Mesothelial cell of epicardium (in vitro differentiated cells): ENCODE measurements around the gene FUT7. TPM values are rescaled to one million over a fixed set of nuclear protein-coding genes. Genes with fewer than 3 reads are reported as not detected.

Experiments used
- total RNA-seq: library from RNA; stranded (reverse); gene quantifications from 3 replicates; pipeline ENCODE4 v1.2.1, GENCODE V29; 2021

Gene FUT7
- total RNA-seq, 1 donor from 2014 or later: 0.13 TPM

Other genes starting within 250 kb of the FUT7 start
- gene TMEM141, start 240.7 kb downstream of the FUT7 start, total RNA-seq: 70.4 to 72.4 TPM (median 71.7 TPM) in 3 replicates
- 25.1 to 29.1 TPM (median 26.5 TPM) in 3 replicates for gene CCDC183, start 235.8 kb downstream of the FUT7 start, total RNA-seq
- 120 to 124 TPM (median 122 TPM) in 3 replicates for gene RABL6, start 224.1 kb downstream of the FUT7 start, total RNA-seq
- gene AJM1, start 189.6 kb downstream of the FUT7 start, total RNA-seq: 3.1 to 3.8 TPM (median 3.6 TPM) in 3 replicates
- gene PHPT1, start 182.7 kb downstream of the FUT7 start, total RNA-seq: 159 to 168 TPM (median 168 TPM) in 3 replicates
- gene MAMDC4, start 179.7 kb downstream of the FUT7 start, total RNA-seq: 20.1 to 22.6 TPM (median 20.3 TPM) in 3 replicates
- gene EDF1, start 165.8 kb downstream of the FUT7 start, total RNA-seq: 275 to 294 TPM (median 275 TPM) in 3 replicates
- gene TRAF2, start 145.6 kb downstream of the FUT7 start, total RNA-seq: 16.0 to 18.1 TPM (median 17.4 TPM) in 3 replicates
- gene FBXW5, start 87.3 kb downstream of the FUT7 start, total RNA-seq: 58.9 to 62.3 TPM (median 59.8 TPM) in 3 replicates
- 1.5 to 2.5 TPM (median 1.5 TPM) in 3 replicates for gene C8G, start 86.8 kb downstream of the FUT7 start, total RNA-seq
- gene LCN12, start 79.8 kb downstream of the FUT7 start, total RNA-seq: 13.3 to 15.9 TPM (median 13.8 TPM) in 3 replicates
- 52.6 to 58.0 TPM (median 53.5 TPM) in 3 replicates for gene PTGDS, start 54.6 kb downstream of the FUT7 start, total RNA-seq
- gene LCNL1, start 49.1 kb downstream of the FUT7 start, total RNA-seq: 4.7 to 5.7 TPM (median 5.5 TPM) in 3 replicates
- 51.1 to 58.3 TPM (median 53.1 TPM) in 3 replicates for gene PAXX, start 39.7 kb downstream of the FUT7 start, total RNA-seq
- gene CLIC3, start 35.5 kb downstream of the FUT7 start, total RNA-seq: 1.5 to 2.9 TPM (median 1.7 TPM) in 3 replicates
- gene ABCA2, start 3.9 kb downstream of the FUT7 start, total RNA-seq: 57.7 to 59.3 TPM (median 58.7 TPM) in 3 replicates
- gene NPDC1, start 14.1 kb upstream of the FUT7 start, total RNA-seq: 75.8 to 84.0 TPM (median 77.9 TPM) in 3 replicates
- gene ENTPD2, start 22.0 kb upstream of the FUT7 start, total RNA-seq: 4.8 to 6.3 TPM (median 5.2 TPM) in 3 replicates
- 5.7 to 6.2 TPM (median 5.9 TPM) in 3 replicates for gene SAPCD2, start 38.5 kb upstream of the FUT7 start, total RNA-seq
- 4.6 to 5.7 TPM (median 5.5 TPM) in 3 replicates for gene UAP1L1, start 45.4 kb upstream of the FUT7 start, total RNA-seq
- gene MAN1B1, start 54.9 kb upstream of the FUT7 start, total RNA-seq: 61.1 to 65.1 TPM (median 61.2 TPM) in 3 replicates
- gene DPP7, start 82.6 kb upstream of the FUT7 start, total RNA-seq: 149 to 159 TPM (median 157 TPM) in 3 replicates
- 0.58 to 0.99 TPM (median 0.64 TPM) in 3 replicates for gene GRIN1, start 107.1 kb upstream of the FUT7 start, total RNA-seq
- gene LRRC26, start 138.0 kb upstream of the FUT7 start, total RNA-seq: not detected in 3 replicates
- gene TMEM210, start 140.0 kb upstream of the FUT7 start, total RNA-seq: not detected in 3 replicates
- gene ANAPC2, start 156.5 kb upstream of the FUT7 start, total RNA-seq: 86.1 to 89.3 TPM (median 87.1 TPM) in 3 replicates
- 40.9 to 43.8 TPM (median 42.8 TPM) in 3 replicates for gene SSNA1, start 156.6 kb upstream of the FUT7 start, total RNA-seq
- 16.7 to 18.5 TPM (median 17.6 TPM) in 3 replicates for gene TPRN, start 168.7 kb upstream of the FUT7 start, total RNA-seq
- gene TMEM203, start 173.6 kb upstream of the FUT7 start, total RNA-seq: 32.7 to 35.5 TPM (median 33.0 TPM) in 3 replicates
- 22.4 to 24.3 TPM (median 23.5 TPM) in 3 replicates for gene NDOR1, start 173.6 kb upstream of the FUT7 start, total RNA-seq
- 13.6 to 16.0 TPM (median 13.9 TPM) in 3 replicates for gene RNF208, start 190.2 kb upstream of the FUT7 start, total RNA-seq
- gene CYSRT1, start 193.1 kb upstream of the FUT7 start, total RNA-seq: 1.5 to 1.9 TPM (median 1.7 TPM) in 3 replicates
- gene RNF224, start 195.4 kb upstream of the FUT7 start, total RNA-seq: 0.16 to 0.41 TPM (median 0.29 TPM) in 3 replicates
- 0.23 to 0.27 TPM in 2 of 3 replicates, not detected in the other for gene SLC34A3, start 198.8 kb upstream of the FUT7 start, total RNA-seq
- gene TUBB4B, start 209.2 kb upstream of the FUT7 start, total RNA-seq: 146 to 152 TPM (median 148 TPM) in 3 replicates
- gene STPG3, start 219.2 kb upstream of the FUT7 start, total RNA-seq: 0.18 to 0.29 TPM in 2 of 3 replicates, not detected in the other
- 51.6 to 54.8 TPM (median 53.3 TPM) in 3 replicates for gene NELFB, start 223.2 kb upstream of the FUT7 start, total RNA-seq
- gene TOR4A, start 245.6 kb upstream of the FUT7 start, total RNA-seq: 5.7 to 6.5 TPM (median 6.5 TPM) in 3 replicates